ENCODE data around the gene CRTAC1. TPM values are rescaled to one million over a fixed set of nuclear protein-coding genes. Genes with fewer than 3 reads are reported as not detected.

Gene CRTAC1
- total RNA-seq, 1 donor from 2014 or later, result 0.82 TPM

DNA sequence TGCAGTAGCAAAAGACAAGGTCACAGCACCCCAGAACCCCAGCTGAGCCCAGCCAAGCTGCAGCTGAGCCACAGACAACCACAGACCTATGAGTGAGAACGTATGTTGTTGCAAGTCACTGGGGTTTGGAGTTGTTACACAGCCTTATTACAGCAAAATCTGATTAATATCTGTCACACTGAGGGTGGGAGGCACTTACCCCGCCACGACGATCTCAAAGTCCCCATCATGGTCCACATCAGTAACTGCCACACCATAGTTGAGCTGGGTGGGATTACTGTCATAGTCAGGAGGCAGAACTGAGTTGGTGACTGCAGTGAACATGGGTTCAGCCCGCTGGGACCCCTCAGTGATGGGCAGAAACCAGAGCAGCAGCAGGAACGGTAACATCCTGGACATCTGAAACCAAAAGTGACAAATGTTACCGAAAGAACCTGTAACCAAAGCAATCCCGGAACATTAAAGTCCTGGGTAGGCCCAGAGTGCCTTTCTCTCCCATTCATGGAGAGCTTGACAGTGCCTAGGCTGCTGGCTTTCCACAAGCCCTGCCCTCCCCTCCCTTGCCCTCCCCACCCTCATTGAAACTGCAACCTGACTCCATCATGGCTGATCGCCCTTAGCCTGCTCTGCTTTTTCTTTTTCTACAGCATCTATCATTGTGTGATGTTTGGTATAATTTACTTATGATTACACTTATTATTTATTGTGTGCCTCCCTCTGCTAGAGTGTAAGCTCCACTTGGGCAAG is 19.3 kb downstream of the CRTAC1 start:
- Mint-ChIP-seq H3K36me3 (ENCODE audit: low read depth) (no peaks in the 10 kb centered on the region), H3K27me3 (ENCODE audit: low read depth) (peaks cover 91% of the 10 kb centered on the region), H3K4me3 (no peak overlapping the region), H3K4me1 (peaks cover 5% of the 10 kb centered on the region), H3K27ac (ENCODE audit: unreplicated experiment) (no peak overlapping the region), H3K9me3 (no peaks in the 10 kb centered on the region)
- TF ChIP-seq, protein P1, sequence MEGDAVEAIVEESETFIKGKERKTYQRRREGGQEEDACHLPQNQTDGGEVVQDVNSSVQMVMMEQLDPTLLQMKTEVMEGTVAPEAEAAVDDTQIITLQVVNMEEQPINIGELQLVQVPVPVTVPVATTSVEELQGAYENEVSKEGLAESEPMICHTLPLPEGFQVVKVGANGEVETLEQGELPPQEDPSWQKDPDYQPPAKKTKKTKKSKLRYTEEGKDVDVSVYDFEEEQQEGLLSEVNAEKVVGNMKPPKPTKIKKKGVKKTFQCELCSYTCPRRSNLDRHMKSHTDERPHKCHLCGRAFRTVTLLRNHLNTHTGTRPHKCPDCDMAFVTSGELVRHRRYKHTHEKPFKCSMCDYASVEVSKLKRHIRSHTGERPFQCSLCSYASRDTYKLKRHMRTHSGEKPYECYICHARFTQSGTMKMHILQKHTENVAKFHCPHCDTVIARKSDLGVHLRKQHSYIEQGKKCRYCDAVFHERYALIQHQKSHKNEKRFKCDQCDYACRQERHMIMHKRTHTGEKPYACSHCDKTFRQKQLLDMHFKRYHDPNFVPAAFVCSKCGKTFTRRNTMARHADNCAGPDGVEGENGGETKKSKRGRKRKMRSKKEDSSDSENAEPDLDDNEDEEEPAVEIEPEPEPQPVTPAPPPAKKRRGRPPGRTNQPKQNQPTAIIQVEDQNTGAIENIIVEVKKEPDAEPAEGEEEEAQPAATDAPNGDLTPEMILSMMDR (conservative IDR thresholded peaks at IDR 0.05), result no peak
- DNase-seq (ENCODE audit: low read depth, low spot score), result no peak

GRCh38 chr10:98006266-98006665 is 24.2 kb downstream of the CRTAC1 start:
- H3K4me3 Mint-ChIP-seq, result no peak overlapping the region
- no peaks in the 10 kb centered on the region for H3K36me3 Mint-ChIP-seq (ENCODE audit: low read depth)
- no peak for DNase-seq (ENCODE audit: low read depth, low spot score)
- peaks cover 8% of the 10 kb centered on the region for H3K4me1 Mint-ChIP-seq
- H3K27ac Mint-ChIP-seq (ENCODE audit: unreplicated experiment), result no peak overlapping the region
- H3K9me3 Mint-ChIP-seq, result no peaks in the 10 kb centered on the region
- TF ChIP-seq, protein P1 (conservative IDR thresholded peaks at IDR 0.05), result no peak
- H3K27me3 Mint-ChIP-seq (ENCODE audit: low read depth), result peaks cover 58% of the 10 kb centered on the region

- H3K4me1 Mint-ChIP-seq, result peaks cover 8% of the 10 kb centered on the region
- H3K4me3 Mint-ChIP-seq, result no peak overlapping the region
- no peaks in the 10 kb centered on the region for H3K36me3 Mint-ChIP-seq (ENCODE audit: low read depth)
- H3K9me3 Mint-ChIP-seq, result peaks cover 3% of the 10 kb centered on the region
- no peak for DNase-seq (ENCODE audit: low read depth, low spot score)
- H3K27ac Mint-ChIP-seq (ENCODE audit: unreplicated experiment), result no peak overlapping the region
- H3K27me3 Mint-ChIP-seq (ENCODE audit: low read depth), result peaks cover 20% of the 10 kb centered on the region
- TF ChIP-seq, protein P1 (conservative IDR thresholded peaks at IDR 0.05), result no peak
Observed at GRCh38 chr10:98001736-98002135, 28.7 kb downstream of the CRTAC1 start.

GRCh38 chr10:98000346-98000745 is 30.1 kb downstream of the CRTAC1 start:
- Mint-ChIP-seq H3K4me3 (no peak overlapping the region), H3K36me3 (ENCODE audit: low read depth) (no peaks in the 10 kb centered on the region), H3K9me3 (peaks cover 3% of the 10 kb centered on the region), H3K27me3 (ENCODE audit: low read depth) (peaks cover 16% of the 10 kb centered on the region), H3K27ac (ENCODE audit: unreplicated experiment) (no peak overlapping the region), H3K4me1 (no peaks in the 10 kb centered on the region)
- TF ChIP-seq, protein P1 (conservative IDR thresholded peaks at IDR 0.05), result no peak
- no peak for DNase-seq (ENCODE audit: low read depth, low spot score)

- Mint-ChIP-seq H3K27me3 (ENCODE audit: low read depth) (peaks cover 21% of the 10 kb centered on the region), H3K27ac (ENCODE audit: unreplicated experiment) (no peak overlapping the region), H3K4me3 (no peak overlapping the region), H3K4me1 (no peaks in the 10 kb centered on the region), H3K9me3 (peaks cover 3% of the 10 kb centered on the region), H3K36me3 (ENCODE audit: low read depth) (no peaks in the 10 kb centered on the region)
- DNase-seq (ENCODE audit: low read depth, low spot score), result no peak
- TF ChIP-seq, protein P1 (conservative IDR thresholded peaks at IDR 0.05), result no peak
Observed at GRCh38 chr10:97999923-98000248, 30.5 kb downstream of the CRTAC1 start.

All from neural crest cell (in vitro differentiated cells).